IMR-90 (cell line): ENCODE data around the gene AKR1A1.

Experiments used
- CTCF ChIP-seq: conservative IDR thresholded peaks from 2 replicates; pipeline ENCODE4 v1.5.1; 2012; ENCODE audit warnings: mild to moderate bottlenecking, low read depth, low read length, improper control_type of control experiment
- POLR2A ChIP-seq: IDR thresholded peaks from 2 replicates; pipeline ENCODE4 v1.6.1; 2012; ENCODE audit warnings: mild to moderate bottlenecking, low read depth, low read length

GRCh38 chr1:45544530-45544929 lies 6.1 kb upstream of the AKR1A1 start:
- TF ChIP-seq CTCF (no peak), POLR2A (no peak)
